ACHN (cell line): ENCODE results near the gene MAD1L1.
A peak's percentile ranks its signal among the peaks of the same experiment; 100 is the strongest.

Source experiments
- DNase-seq: peaks from one replicate; pipeline ENCODE4 v3.0.0-alpha.2; 2015
- in situ Hi-C: cut with HindIII; loops from 2 replicates; pipeline ENCODE4 v1.10.0; 2017; ENCODE audit warnings: low sequenced_read_pairs, low pct_ligation_motif_present, low pct_unique_long_range_greater_than_20kb

Gene MAD1L1

DNA sequence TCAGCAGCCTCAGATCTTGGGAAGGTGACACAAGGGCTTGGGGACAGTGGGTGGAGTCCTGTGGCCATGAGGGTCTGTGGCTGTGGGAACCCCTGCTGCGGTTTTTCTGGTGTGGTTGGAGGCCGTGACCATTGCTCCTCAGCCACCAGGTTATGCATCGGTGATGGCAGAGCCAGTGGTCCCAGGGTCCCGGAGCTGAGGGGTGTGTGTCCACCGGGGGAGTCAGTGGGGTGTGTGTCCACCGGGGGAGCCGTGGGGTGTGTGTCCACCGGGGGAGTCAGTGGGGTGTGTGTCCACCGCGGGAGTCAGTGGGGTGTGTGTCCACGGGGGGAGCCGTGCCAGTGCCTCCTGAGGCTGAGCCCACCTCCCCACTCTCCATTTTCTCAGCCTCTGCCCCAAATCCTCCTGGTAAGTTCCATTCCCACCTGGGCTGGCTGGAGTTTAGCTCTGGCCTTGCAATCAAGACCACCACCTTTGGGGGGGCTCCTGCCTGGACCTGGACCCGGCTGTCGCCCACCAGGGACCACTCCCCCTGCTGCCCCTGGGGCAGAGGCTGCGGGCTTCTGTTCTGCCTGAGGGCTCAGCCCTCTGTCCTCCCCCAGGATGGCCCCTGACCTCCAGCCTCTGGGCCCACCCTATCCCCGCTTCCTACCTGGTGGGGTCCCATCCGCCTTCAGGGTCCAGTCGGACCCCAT is 419.2 kb downstream of the MAD1L1 start:
- in situ Hi-C loops, result no loop called here
- no peak for DNase-seq

DNA sequence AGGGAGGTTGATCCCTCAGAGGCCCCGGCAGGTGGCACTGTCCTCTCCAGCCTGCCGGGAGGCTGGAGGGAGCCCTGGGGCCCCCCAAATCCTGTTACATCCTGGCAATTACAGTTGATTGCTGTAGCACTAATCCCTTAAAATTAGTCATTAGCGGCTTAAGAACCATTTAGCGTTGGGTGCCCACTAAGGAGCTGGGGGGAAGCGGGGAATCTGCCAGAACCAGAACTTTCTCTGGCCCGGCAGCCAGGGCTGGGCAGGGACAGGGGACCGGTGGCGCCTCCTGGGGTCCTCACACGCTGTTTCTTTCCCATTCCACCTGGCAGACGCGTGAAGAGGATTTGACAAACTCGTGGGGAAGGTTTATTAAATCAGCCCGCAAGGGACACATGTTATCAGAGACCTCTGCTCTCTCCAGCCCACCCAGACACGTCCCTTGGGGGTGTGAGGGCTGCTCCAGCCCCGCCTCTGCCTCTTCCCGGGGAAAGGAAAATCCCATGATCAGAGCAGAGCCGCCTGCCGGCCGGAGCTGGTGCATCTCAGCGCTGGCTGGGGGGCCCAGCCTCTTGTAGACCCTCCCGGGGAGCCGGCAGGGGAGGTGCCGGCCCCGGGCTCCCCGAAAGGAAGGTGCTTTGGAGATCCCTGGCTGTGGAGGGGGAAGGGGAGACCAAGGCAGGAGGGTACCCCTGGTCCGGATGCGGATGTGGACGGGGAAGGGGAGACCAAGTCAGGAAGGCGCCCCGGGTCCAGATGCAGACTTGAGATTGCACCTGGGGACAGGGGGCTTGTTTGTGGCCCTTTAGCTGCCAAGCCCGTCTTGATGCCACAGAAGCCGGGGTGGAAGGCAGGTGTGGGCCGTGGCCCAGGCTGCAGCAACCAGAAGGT is 420.0 kb downstream of the MAD1L1 start:
- DNase-seq, result peak; percentile 43
- in situ Hi-C loops, result no loop called here

- DNase-seq, result no peak
- in situ Hi-C loops, result no loop called here
These were observed 420.8 kb downstream of the MAD1L1 start for GRCh38 chr7:1811850-1812508.

- no peak for DNase-seq
- in situ Hi-C loops, result no loop called here
These were observed 421.5 kb downstream of the MAD1L1 start for GRCh38 chr7:1810961-1811849.

DNA sequence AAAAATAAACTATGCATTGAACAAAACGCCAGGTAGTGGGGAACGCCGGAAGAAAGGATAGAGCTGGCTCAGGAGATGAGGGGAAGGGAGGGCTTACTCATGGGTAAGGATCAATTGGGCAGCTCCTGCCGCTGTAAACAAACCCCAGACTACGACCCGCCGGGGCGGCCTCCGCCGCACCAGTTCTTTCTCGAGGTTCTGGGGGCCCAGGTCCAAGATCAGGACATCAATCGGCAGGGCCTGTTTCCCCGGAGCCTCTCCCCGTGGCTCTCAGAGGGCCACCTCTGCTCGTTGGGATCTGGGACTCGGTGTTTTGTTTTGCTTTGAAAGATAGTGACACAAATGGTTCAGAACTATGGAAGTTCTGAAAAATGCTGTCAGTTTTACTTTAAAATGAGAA is 422.2 kb downstream of the MAD1L1 start:
- no peak for DNase-seq

GRCh38 chr7:1809601-1810258 is 423.0 kb downstream of the MAD1L1 start:
- in situ Hi-C loops, result no loop called here
- no peak for DNase-seq

More for the DNA sequence above, 422.2 kb downstream of the MAD1L1 start:
- in situ Hi-C loops, result no loop called here

DNA sequence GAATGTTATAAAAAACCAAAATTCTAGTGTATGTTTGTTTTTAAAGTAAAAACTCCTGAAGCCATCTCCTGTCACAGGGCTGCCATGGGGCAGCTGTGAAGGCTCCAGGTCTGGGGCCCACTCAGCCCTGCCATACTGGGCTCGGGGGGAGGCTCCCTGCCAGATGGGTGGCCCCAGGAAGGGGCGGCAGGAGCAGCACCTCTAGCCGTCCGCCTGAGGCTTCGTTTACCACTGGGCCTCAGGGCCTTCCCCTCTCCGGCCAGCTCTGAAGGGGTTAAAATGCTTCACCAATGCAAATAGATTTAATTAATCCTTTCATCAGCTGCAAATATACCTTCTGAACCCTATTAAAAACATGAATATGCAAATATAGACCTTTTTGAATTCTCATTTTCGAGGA is 423.7 kb downstream of the MAD1L1 start:
- in situ Hi-C loops, result no loop called here
- DNase-seq, result no peak

GRCh38 chr7:1807821-1808600 is 424.7 kb downstream of the MAD1L1 start:
- in situ Hi-C loops, result no loop called here
- no peak for DNase-seq

GRCh38 chr7:1806354-1806753 is 426.4 kb downstream of the MAD1L1 start:
- DNase-seq, result no peak
- in situ Hi-C loops, result no loop called here

DNA sequence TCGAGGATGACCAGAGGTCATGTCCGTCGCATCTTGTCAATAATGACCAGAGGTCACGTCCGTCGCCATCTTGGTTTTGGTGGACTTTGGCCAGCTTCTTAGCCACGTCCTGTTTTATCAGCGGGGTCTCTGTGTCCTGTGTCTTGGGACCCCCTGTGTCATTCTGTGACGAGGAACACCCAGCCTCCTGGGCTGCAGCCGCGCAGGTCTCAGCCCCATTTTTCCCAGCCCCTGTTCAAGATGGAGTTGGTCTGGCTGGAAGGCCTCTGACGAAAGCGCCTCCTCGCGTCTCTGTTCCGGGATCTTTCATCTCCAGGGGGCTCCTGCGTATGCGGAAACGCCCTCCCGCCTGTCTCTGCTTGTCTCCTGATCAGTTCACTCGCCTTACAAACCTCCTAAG is 428.4 kb downstream of the MAD1L1 start:
- DNase-seq, result no peak
- in situ Hi-C loops, result no loop called here

DNA sequence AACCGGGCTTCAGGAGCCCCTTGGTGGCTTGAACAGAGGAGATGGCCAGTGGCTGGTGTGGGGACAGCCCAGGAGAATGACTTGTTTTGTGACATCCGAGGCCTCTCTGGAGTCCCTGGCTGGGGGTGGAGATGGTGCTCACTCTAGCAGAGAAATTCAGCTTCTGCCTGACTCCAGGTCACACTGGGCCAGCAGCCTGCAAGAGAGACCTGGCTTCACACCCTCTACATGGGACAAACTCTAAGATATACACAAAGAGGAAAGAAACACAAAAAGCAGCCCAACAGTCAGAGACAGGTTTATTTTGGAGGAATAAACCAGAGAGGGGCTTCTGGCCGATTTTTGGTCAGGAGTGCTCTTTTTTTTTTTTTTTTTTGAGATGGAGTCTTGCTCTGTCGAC is 429.8 kb downstream of the MAD1L1 start:
- in situ Hi-C loops, result no loop called here
- DNase-seq, result no peak

GRCh38 chr7:1800902-1801301 is 431.8 kb downstream of the MAD1L1 start:
- no peak for DNase-seq
- in situ Hi-C loops, result no loop called here

DNA sequence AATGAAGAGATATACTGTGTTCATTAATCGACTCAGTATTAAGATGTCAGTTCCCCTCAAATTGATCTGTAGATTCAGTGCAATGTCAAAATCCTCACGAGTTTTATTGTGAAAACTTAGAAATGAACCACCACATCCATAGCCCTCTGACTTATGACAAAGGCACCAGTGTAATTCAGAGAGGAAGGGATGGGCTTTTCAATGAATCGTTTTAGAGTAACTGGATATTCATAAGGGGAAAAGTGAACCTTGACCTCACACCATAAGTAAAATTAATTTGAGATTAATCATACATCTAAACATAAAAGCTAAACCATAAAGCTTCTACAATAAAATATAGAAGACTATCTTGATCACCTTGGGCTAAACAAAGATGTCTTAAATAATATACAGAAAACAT is 434.6 kb downstream of the MAD1L1 start:
- in situ Hi-C loops, result no loop called here
- DNase-seq, result no peak

- peak; percentile 22 for DNase-seq
- in situ Hi-C loops, result no loop called here
These were observed 437.7 kb downstream of the MAD1L1 start for GRCh38 chr7:1794888-1795542.

DNA sequence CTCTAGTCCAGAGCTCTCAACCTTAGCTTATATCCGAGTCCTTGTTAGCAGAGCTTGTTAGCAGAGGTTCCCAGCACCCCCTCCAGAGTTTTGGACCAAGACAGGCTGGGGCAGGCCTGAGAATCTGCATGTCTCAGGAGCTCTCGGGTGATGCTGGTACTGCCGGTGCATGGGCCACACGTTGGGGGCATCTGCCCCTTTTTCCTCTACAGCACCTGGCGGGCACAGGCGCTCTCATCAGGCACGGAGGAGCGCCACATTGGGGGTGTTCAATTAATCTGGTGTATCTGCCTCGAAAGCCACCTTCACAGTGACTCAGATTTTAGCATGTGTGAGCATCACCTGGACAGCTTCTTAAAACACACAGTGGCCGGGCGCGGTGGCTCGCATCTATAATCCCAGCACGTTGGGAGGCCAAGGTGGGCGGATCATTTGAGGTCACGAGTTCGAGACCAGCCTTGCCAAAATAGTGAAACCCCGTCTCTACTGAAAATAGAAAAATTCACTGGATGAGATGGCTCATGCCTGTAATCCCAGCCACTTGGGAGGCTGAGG is 445.0 kb downstream of the MAD1L1 start:
- in situ Hi-C loops, result no loop called here
- DNase-seq, result no peak

DNA sequence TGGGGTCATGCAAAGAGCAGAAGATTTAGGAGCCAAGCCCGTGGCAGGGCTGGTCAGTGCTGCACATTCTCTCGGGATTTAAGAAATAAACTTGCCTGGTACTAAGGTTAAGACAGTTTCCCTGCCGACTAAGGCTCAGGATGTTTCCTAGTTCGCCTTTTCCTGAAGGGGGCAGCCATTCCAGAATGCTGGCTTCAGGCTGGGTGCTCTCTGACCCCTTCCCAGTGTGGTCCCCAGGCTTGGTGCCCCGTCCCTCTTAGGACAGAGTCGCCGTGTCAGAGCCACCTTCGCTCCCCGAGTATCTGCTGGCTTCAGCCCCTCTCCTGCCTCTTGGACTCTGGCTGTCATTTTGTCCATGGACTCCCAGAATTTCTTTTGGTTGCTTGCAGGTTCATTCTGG is 445.5 kb downstream of the MAD1L1 start:
- DNase-seq, result no peak
- in situ Hi-C loops, result no loop called here

DNA sequence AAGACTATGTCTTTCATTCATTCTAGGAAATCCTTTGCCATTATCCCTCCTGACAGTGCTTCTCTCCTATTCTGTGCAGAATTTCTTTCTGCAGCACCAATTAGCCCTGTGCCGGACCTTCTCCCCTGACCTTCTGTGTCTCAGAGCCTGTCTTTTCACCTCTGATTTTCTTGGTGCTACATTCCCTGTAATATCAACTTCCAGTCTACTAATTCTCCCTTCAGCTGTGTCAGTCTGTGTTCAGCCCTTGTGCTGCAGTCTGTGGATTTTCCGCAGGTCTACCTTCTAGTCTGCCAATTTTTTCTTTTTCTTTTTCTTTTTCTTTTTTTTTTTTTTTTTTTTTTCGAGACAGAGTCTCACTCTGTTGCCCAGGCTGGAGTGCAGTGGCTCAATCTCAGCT is 446.9 kb downstream of the MAD1L1 start:
- in situ Hi-C loops, result no loop called here
- DNase-seq, result no peak
